SK-N-SH treated with all-trans-retinoic acid at 6 μM for 48 hours (cell line): ENCODE measurements around the gene LIPH.

Experiments used
- ATAC-seq: fragments of 200-7000 bp; cut with Tn5 transposase; 3 replicates; pipeline ENCODE4 v1.9.1; 2020; ENCODE audit warnings: mild to moderate bottlenecking, moderate library complexity
- ARNTL ChIP-seq: fragments of 450-650 bp; formaldehyde crosslinking; IDR thresholded peaks from 2 replicates; pipeline ENCODE4 v1.5.0; 2020; ENCODE audit warnings: low read depth, mild to moderate bottlenecking, moderate library complexity, borderline replicate concordance
- BACH2 ChIP-seq: fragments of 250-450 bp; sonication (Bioruptor Pico); IDR thresholded peaks from 2 replicates; pipeline ENCODE4 v1.9.0; 2021; ENCODE audit warnings: mild to moderate bottlenecking, borderline replicate concordance
- CSDC2 ChIP-seq: fragments of 250-450 bp; sonication (Bioruptor Pico); IDR thresholded peaks from 2 replicates; pipeline ENCODE4 v1.5.0; 2020; ENCODE audit warnings: mild to moderate bottlenecking, moderate library complexity
- ESRRG ChIP-seq: fragments of 250-450 bp; sonication (Bioruptor Pico); IDR thresholded peaks from 2 replicates; pipeline ENCODE4 v1.6.1; 2021; ENCODE audit warnings: mild to moderate bottlenecking
- GLIS3 ChIP-seq: fragments of 250-450 bp; sonication (Bioruptor Pico); IDR thresholded peaks from 2 replicates; pipeline ENCODE4 v1.5.0; 2020; ENCODE audit warnings: mild to moderate bottlenecking, moderate library complexity
- ISL1 ChIP-seq: fragments of 250-450 bp; sonication (Bioruptor Pico); IDR thresholded peaks from 2 replicates; pipeline ENCODE4 v2.1.2; 2022; ENCODE audit warnings: mild to moderate bottlenecking, moderate library complexity
- OSR1 ChIP-seq: fragments of 250-450 bp; sonication (Bioruptor Pico); IDR thresholded peaks from 2 replicates; pipeline ENCODE4 v1.8.0; 2022; ENCODE audit warnings: moderate library complexity, mild to moderate bottlenecking, inconsistent platforms
- PPARA ChIP-seq: fragments of 250-450 bp; sonication (Bioruptor Pico); IDR thresholded peaks from 2 replicates; pipeline ENCODE4 v1.5.0; 2020; ENCODE audit warnings: mild to moderate bottlenecking, borderline replicate concordance
- RARB ChIP-seq: fragments of 250-450 bp; sonication (Bioruptor Pico); IDR thresholded peaks from 2 replicates; pipeline ENCODE4 v1.8.0; 2021; ENCODE audit warnings: mild to moderate bottlenecking, moderate library complexity
- SNAI2 ChIP-seq: fragments of 250-450 bp; sonication (Bioruptor Pico); IDR thresholded peaks from 2 replicates; pipeline ENCODE4 v1.5.0; 2020; ENCODE audit warnings: mild to moderate bottlenecking, moderate library complexity
- TCF4 ChIP-seq: fragments of 250-450 bp; sonication (Bioruptor Pico); IDR thresholded peaks from 2 replicates; pipeline ENCODE4 v1.8.0; 2021; ENCODE audit warnings: mild to moderate bottlenecking, moderate library complexity, borderline replicate concordance
- TOX ChIP-seq: fragments of 250-450 bp; sonication (Bioruptor Pico); IDR thresholded peaks from 2 replicates; pipeline ENCODE4 v1.8.0; 2021; ENCODE audit warnings: mild to moderate bottlenecking, moderate library complexity, borderline replicate concordance
- ZC3H10 ChIP-seq: fragments of 250-450 bp; sonication (Bioruptor Pico); IDR thresholded peaks from 2 replicates; pipeline ENCODE4 v1.5.1; 2021; ENCODE audit warnings: mild to moderate bottlenecking, moderate library complexity
- ZFP3 ChIP-seq: fragments of 250-450 bp; sonication (Bioruptor Pico); IDR thresholded peaks from 2 replicates; pipeline ENCODE4 v1.5.0; 2020; ENCODE audit warnings: mild to moderate bottlenecking, moderate library complexity
- ZFP30 ChIP-seq: fragments of 450-650 bp; formaldehyde crosslinking; IDR thresholded peaks from 2 replicates; pipeline ENCODE4 v1.5.0; 2022; ENCODE audit warnings: mild to moderate bottlenecking, moderate library complexity
- ZNF565 ChIP-seq: fragments of 450-650 bp; formaldehyde crosslinking; conservative IDR thresholded peaks from 2 replicates; pipeline ENCODE4 v1.5.0; 2020; ENCODE audit warnings: low read depth, mild to moderate bottlenecking, moderate library complexity
- ZNF70 ChIP-seq: fragments of 450-650 bp; formaldehyde crosslinking; IDR thresholded peaks from 2 replicates; pipeline ENCODE4 v1.5.0; 2020; ENCODE audit warnings: mild to moderate bottlenecking, moderate library complexity
- ZNF8 ChIP-seq: fragments of 450-650 bp; formaldehyde crosslinking; IDR thresholded peaks from 2 replicates; pipeline ENCODE4 v1.5.0; 2020; ENCODE audit warnings: mild to moderate bottlenecking, moderate library complexity
- TF ChIP-seq, protein P1 (sequence below): fragments of 250-450 bp; sonication (Bioruptor Pico); IDR thresholded peaks from 2 replicates; pipeline ENCODE4 v1.8.0; 2020; ENCODE audit warnings: mild to moderate bottlenecking, moderate library complexity, borderline replicate concordance
- TF ChIP-seq, protein P2 (sequence below): fragments of 250-450 bp; sonication (Bioruptor Pico); IDR thresholded peaks from 2 replicates; pipeline ENCODE4 v1.5.1; 2021; ENCODE audit warnings: mild to moderate bottlenecking, moderate library complexity
- TF ChIP-seq, protein P3 (sequence below): fragments of 250-450 bp; sonication (Bioruptor Pico); IDR thresholded peaks from 2 replicates; pipeline ENCODE4 v1.5.0; 2020; ENCODE audit warnings: mild to moderate bottlenecking, moderate library complexity
- TF ChIP-seq, protein P4 (sequence below): fragments of 250-450 bp; sonication (Bioruptor Pico); IDR thresholded peaks from 2 replicates; pipeline ENCODE4 v1.8.0; 2021; ENCODE audit warnings: low read depth, mild to moderate bottlenecking, moderate library complexity, borderline replicate concordance
- TF ChIP-seq, protein P5 (sequence below): fragments of 250-450 bp; sonication (Bioruptor Pico); IDR thresholded peaks from 2 replicates; pipeline ENCODE4 v1.5.1; 2020; ENCODE audit warnings: low read depth, mild to moderate bottlenecking, moderate library complexity

LIPH gene

DNA sequence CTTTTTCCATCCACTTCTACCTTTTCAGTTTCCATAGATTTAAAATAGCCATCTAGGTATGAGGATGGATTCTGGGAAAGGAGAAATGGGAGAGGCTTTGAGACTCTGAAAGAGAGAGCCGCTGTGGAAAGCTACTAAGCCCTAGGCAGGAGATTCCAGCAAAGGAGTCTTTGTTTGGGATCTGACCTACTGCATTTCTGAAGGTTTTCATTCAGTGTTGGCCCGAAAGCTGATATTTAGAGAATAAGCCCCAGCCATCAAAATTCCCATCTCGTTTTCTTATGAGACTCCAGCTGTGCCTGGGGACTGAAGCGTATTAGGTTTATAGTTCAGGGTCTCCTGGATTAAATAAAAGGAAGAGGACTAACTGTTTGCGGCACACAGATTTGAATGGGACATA lies 19.5 kb downstream of the LIPH start:
- ATAC-seq, result no peak
- TF ChIP-seq ZFP3 (no peak), ESRRG (no peak), SNAI2 (CRISPR knock-in tag) (no peak), ZNF8 (CRISPR knock-in tag) (no peak), OSR1 (CRISPR knock-in tag) (no peak), BACH2 (CRISPR knock-in tag) (no peak), ZNF70 (CRISPR knock-in tag) (no peak), ZFP30 (CRISPR knock-in tag) (no peak), CSDC2 (no peak), RARB (CRISPR knock-in tag) (no peak), ZNF565 (CRISPR knock-in tag) (no peak)
- TF ChIP-seq, protein P1, sequence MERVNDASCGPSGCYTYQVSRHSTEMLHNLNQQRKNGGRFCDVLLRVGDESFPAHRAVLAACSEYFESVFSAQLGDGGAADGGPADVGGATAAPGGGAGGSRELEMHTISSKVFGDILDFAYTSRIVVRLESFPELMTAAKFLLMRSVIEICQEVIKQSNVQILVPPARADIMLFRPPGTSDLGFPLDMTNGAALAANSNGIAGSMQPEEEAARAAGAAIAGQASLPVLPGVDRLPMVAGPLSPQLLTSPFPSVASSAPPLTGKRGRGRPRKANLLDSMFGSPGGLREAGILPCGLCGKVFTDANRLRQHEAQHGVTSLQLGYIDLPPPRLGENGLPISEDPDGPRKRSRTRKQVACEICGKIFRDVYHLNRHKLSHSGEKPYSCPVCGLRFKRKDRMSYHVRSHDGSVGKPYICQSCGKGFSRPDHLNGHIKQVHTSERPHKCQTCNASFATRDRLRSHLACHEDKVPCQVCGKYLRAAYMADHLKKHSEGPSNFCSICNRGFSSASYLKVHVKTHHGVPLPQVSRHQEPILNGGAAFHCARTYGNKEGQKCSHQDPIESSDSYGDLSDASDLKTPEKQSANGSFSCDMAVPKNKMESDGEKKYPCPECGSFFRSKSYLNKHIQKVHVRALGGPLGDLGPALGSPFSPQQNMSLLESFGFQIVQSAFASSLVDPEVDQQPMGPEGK, result no peak

DNA sequence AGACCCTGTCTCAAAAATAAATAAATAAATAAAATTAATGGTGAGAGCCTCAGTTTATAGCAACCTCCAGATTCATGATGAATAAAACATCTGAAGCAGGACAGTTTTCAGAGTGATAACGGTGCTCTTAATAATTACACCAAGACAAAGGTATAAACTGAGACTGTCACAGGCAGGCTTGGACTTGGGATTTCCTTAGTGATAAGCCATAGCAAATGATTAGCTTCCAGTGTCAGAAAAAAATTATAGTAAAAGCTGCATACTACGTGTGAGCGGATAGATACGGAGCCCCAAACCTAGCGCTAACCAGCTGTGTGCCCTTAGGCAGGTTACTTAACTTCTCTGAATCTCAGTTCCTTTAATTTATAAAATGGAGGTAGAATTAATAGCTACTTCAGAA lies 21.5 kb downstream of the LIPH start:
- TF ChIP-seq BACH2 (CRISPR knock-in tag) (no peak), ZNF565 (CRISPR knock-in tag) (no peak), RARB (CRISPR knock-in tag) (no peak), TCF4 (CRISPR knock-in tag) (no peak), OSR1 (CRISPR knock-in tag) (no peak), PPARA (no peak), GLIS3 (CRISPR knock-in tag) (no peak)
- TF ChIP-seq, protein P2, sequence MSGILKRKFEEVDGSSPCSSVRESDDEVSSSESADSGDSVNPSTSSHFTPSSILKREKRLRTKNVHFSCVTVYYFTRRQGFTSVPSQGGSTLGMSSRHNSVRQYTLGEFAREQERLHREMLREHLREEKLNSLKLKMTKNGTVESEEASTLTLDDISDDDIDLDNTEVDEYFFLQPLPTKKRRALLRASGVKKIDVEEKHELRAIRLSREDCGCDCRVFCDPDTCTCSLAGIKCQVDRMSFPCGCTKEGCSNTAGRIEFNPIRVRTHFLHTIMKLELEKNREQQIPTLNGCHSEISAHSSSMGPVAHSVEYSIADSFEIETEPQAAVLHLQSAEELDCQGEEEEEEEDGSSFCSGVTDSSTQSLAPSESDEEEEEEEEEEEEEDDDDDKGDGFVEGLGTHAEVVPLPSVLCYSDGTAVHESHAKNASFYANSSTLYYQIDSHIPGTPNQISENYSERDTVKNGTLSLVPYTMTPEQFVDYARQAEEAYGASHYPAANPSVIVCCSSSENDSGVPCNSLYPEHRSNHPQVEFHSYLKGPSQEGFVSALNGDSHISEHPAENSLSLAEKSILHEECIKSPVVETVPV, result no peak
- no peak for ATAC-seq

DNA sequence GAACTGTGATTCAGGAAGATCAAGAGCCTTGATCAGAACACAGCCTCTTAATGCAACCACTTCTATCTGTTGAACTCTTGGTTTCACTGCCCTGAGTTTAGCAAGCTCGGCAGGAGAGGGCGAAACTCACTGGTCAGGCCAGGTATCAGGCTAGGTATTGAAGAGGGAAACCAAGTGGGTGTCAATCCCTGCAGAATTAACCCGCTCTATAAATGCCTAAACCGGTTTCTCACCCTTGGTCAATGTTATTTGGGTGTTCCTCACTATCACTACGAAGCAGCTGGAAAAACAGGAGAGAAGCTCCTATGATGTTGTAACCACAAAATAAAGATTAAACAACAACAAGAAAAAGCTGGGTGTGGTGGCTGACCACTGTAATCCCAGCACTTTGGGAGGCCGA lies 23.9 kb downstream of the LIPH start:
- no peak for ATAC-seq
- TF ChIP-seq ISL1 (no peak), GLIS3 (CRISPR knock-in tag) (no peak), OSR1 (CRISPR knock-in tag) (no peak), ESRRG (no peak), ZFP30 (CRISPR knock-in tag) (no peak), ZNF70 (CRISPR knock-in tag) (no peak), RARB (CRISPR knock-in tag) (no peak), TOX (CRISPR knock-in tag) (no peak), ZNF8 (CRISPR knock-in tag) (no peak), ZFP3 (no peak), SNAI2 (CRISPR knock-in tag) (no peak), CSDC2 (no peak), ARNTL (no peak), ZC3H10 (CRISPR knock-in tag) (no peak), TCF4 (CRISPR knock-in tag) (no peak)
- TF ChIP-seq, protein P3, sequence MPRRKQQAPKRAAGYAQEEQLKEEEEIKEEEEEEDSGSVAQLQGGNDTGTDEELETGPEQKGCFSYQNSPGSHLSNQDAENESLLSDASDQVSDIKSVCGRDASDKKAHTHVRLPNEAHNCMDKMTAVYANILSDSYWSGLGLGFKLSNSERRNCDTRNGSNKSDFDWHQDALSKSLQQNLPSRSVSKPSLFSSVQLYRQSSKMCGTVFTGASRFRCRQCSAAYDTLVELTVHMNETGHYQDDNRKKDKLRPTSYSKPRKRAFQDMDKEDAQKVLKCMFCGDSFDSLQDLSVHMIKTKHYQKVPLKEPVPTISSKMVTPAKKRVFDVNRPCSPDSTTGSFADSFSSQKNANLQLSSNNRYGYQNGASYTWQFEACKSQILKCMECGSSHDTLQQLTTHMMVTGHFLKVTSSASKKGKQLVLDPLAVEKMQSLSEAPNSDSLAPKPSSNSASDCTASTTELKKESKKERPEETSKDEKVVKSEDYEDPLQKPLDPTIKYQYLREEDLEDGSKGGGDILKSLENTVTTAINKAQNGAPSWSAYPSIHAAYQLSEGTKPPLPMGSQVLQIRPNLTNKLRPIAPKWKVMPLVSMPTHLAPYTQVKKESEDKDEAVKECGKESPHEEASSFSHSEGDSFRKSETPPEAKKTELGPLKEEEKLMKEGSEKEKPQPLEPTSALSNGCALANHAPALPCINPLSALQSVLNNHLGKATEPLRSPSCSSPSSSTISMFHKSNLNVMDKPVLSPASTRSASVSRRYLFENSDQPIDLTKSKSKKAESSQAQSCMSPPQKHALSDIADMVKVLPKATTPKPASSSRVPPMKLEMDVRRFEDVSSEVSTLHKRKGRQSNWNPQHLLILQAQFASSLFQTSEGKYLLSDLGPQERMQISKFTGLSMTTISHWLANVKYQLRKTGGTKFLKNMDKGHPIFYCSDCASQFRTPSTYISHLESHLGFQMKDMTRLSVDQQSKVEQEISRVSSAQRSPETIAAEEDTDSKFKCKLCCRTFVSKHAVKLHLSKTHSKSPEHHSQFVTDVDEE (CRISPR knock-in tag), result no peak
- TF ChIP-seq, protein P1, result no peak
- TF ChIP-seq, protein P4, sequence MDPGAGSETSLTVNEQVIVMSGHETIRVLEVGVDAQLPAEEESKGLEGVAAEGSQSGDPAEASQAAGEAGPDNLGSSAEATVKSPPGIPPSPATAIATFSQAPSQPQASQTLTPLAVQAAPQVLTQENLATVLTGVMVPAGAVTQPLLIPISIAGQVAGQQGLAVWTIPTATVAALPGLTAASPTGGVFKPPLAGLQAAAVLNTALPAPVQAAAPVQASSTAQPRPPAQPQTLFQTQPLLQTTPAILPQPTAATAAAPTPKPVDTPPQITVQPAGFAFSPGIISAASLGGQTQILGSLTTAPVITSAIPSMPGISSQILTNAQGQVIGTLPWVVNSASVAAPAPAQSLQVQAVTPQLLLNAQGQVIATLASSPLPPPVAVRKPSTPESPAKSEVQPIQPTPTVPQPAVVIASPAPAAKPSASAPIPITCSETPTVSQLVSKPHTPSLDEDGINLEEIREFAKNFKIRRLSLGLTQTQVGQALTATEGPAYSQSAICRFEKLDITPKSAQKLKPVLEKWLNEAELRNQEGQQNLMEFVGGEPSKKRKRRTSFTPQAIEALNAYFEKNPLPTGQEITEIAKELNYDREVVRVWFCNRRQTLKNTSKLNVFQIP (CRISPR knock-in tag), result no peak
- TF ChIP-seq, protein P5, sequence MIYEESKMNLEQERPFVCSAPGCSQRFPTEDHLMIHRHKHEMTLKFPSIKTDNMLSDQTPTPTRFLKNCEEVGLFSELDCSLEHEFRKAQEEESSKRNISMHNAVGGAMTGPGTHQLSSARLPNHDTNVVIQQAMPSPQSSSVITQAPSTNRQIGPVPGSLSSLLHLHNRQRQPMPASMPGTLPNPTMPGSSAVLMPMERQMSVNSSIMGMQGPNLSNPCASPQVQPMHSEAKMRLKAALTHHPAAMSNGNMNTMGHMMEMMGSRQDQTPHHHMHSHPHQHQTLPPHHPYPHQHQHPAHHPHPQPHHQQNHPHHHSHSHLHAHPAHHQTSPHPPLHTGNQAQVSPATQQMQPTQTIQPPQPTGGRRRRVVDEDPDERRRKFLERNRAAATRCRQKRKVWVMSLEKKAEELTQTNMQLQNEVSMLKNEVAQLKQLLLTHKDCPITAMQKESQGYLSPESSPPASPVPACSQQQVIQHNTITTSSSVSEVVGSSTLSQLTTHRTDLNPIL (CRISPR knock-in tag), result no peak
